Stimulated activated memory B cell treated with anti-CD40 and anti-IgM and Interleukin-4, amounts not matched to agents 10 μg/mL and 1 μg/mL and 100 μg/mL, for 72 hours (primary cell): Measurements from ENCODE around the gene CCSER1.
"Not testable (repeated sequence)": the region's sequence is repeated elsewhere in the genome, so short reads cannot be mapped to it uniquely, and the experiment has no call there.

ENCODE experiments used
- ATAC-seq: fragments of 150-1000 bp; cut with Tn5 transposase; 2 replicates; pipeline ENCODE4 v1.10.0; 2021
- H3K27ac Mint-ChIP-seq: one replicate; pipeline ENCODE4 v1.8.0; 2022; ENCODE audit warnings: mild to moderate bottlenecking, mixed read lengths
- H3K27me3 Mint-ChIP-seq: one replicate; pipeline ENCODE4 v1.8.0; 2022; ENCODE audit warnings: mixed read lengths
- H3K36me3 Mint-ChIP-seq: one replicate; pipeline ENCODE4 v1.8.0; 2022; ENCODE audit warnings: mixed read lengths
- H3K4me1 Mint-ChIP-seq: one replicate; pipeline ENCODE4 v1.8.0; 2022; ENCODE audit warnings: mixed read lengths
- H3K4me3 Mint-ChIP-seq: one replicate; pipeline ENCODE4 v1.8.0; 2022; ENCODE audit warnings: mild to moderate bottlenecking, moderate library complexity, mixed read lengths
- H3K9me3 Mint-ChIP-seq: one replicate; pipeline ENCODE4 v1.8.0; 2022; ENCODE audit warnings: mixed read lengths

Gene CCSER1

DNA sequence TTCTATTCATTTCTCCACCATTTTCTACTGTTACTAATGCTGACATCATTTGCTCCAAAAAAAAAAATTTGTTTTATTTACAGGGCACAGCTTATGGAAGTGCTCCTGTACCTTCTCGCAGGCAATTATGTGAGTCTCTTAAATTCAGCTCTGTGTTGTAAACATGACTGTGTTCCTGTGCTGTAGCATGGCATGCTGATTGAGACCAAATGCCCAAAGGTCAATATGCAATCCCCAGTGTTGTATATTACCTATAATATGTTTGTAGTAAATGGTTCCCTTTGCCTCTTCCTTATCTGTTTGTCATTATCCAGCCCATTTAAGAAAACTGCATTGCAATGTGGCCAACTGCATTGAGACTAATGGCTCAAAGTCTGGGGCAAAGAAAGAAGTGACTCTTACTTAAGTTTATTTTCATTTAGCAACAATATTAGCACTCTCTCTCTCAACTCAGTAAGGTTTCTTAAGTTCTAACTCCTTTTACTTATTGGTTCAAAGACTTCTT is 1156.6 kb downstream of the CCSER1 start:
- H3K27me3 Mint-ChIP-seq: no peaks in the 10 kb centered on the region
- H3K4me1 Mint-ChIP-seq: no peaks in the 10 kb centered on the region
- no peak for ATAC-seq
- no peaks in the 10 kb centered on the region for H3K36me3 Mint-ChIP-seq
- H3K4me3 Mint-ChIP-seq: no peak overlapping the region
- H3K27ac Mint-ChIP-seq: no peak overlapping the region
- H3K9me3 Mint-ChIP-seq: no peaks in the 10 kb centered on the region

DNA sequence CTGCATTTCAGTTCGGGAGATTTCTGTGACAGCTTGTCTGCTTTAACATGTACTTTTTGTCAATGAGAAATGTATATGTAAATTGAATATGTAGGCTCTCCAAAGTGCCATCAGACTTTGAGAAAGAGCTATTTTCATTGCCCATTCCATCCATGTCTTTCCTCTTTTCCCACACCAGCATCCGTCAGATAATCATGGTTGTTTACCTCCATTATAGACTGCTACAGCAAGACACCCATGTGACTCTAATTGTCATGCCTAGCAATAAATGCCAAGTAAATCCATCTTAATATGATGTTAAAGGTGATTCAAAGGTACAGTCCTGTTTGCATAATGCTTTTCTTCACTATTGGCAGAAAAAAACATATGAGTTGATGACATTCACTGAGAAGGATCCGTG is 1157.3 kb downstream of the CCSER1 start:
- Mint-ChIP-seq H3K9me3 (no peaks in the 10 kb centered on the region), H3K4me1 (no peaks in the 10 kb centered on the region), H3K27me3 (no peaks in the 10 kb centered on the region), H3K36me3 (no peaks in the 10 kb centered on the region), H3K4me3 (no peak overlapping the region), H3K27ac (no peak overlapping the region)
- no peak for ATAC-seq

DNA sequence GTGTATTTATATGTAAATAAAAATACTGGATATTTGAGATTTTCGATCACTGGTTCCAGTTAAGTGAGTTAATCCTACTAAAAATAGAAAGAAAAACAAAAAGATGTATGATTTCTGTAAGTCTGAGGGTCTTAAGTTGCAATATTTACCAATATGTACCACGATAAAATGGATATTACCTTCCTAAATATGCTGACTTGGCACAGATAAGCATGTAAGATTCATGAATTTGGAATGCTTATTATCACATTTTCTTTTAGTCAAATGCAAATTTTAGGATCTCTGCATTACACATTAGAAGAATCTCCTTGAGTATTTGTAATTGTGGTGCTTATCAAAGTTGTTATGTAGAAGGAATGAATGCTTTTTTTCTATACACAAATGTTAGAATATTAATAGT is 1158.3 kb downstream of the CCSER1 start:
- no peak overlapping the region for H3K27ac Mint-ChIP-seq
- H3K4me1 Mint-ChIP-seq: no peaks in the 10 kb centered on the region
- H3K36me3 Mint-ChIP-seq: no peaks in the 10 kb centered on the region
- H3K4me3 Mint-ChIP-seq: no peak overlapping the region
- no peak for ATAC-seq
- no peaks in the 10 kb centered on the region for H3K9me3 Mint-ChIP-seq
- no peaks in the 10 kb centered on the region for H3K27me3 Mint-ChIP-seq

DNA sequence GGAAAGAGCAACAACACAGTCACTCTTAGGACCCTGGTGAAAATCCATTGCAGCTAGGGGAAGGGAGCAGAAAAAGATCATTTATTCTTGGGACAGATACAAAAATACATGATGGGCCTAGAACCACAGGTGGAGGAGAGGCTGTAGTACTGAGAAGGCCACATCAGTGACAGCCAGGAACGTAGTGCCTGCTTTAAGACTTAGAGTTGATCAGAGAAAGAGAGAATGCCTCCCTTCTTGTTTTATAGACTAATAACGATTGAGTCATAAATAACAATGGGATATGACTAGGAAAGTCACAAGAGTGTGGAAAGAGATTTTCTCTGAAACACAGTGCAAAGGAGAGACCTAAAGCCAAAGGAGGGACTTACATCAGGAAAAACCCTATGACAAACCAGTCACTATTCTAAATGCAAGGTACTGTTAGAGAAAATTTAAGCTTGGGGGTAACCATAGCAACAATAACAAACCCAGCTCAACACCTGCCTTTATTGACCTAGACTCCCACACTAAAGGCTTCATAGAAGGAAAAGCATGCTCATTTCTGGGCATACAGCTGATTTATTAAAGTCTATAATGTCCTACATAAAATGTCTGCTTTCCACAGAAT is 1161.6 kb downstream of the CCSER1 start:
- H3K9me3 Mint-ChIP-seq: no peaks in the 10 kb centered on the region
- H3K36me3 Mint-ChIP-seq: no peaks in the 10 kb centered on the region
- no peak overlapping the region for H3K4me3 Mint-ChIP-seq
- no peaks in the 10 kb centered on the region for H3K27me3 Mint-ChIP-seq
- ATAC-seq: no peak
- H3K27ac Mint-ChIP-seq: no peak overlapping the region
- no peaks in the 10 kb centered on the region for H3K4me1 Mint-ChIP-seq

DNA sequence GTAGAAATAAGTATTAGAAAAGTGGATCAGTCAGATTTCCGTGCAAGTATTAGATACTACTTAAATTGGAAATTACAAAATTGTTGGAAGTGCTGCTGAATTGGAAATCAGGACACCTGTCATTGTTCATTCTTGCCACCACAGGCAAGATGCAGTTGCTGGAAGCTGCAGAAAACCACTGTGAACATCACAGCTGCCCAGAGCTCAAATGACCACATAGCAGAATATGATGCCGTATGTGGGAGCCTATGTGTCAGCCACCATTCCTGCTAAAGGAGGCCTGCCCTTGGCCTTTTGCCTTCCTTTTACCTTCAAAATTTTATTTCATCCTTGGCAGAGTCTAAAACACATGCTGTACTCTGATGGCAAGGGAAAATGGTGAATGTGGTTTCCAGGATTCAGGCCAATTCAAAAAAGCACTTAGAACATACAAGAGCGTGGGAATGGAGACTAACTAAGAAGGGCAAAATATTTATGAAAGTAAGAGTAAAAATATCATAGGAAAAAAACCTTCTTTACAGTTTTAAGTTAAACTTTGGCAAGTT is 1171.0 kb downstream of the CCSER1 start:
- Mint-ChIP-seq H3K27ac (no peak overlapping the region), H3K4me1 (no peaks in the 10 kb centered on the region), H3K36me3 (no peaks in the 10 kb centered on the region), H3K27me3 (no peaks in the 10 kb centered on the region), H3K9me3 (no peaks in the 10 kb centered on the region), H3K4me3 (no peak overlapping the region)
- ATAC-seq: no peak

DNA sequence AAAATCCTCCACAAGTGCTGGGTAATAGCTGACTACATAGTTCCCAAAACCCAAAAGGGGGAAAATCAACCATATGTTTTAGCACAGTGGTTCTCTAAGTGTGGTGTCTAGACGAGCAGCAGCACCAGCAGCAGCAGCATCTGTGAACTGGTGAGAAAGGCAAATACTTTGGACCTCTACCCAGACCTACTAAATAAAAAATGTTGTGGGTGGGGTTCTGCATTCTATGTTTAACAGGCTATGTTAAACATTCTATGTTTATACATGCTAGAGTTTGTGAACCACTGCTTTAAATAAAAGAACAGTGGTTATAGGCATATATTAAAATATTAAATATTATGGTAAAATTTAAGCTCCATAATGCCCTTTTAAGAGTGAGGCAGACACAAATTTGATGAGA is 1171.6 kb downstream of the CCSER1 start:
- no peaks in the 10 kb centered on the region for H3K9me3 Mint-ChIP-seq
- H3K27me3 Mint-ChIP-seq: no peaks in the 10 kb centered on the region
- H3K27ac Mint-ChIP-seq: no peak overlapping the region
- H3K4me3 Mint-ChIP-seq: no peak overlapping the region
- no peak for ATAC-seq
- H3K4me1 Mint-ChIP-seq: no peaks in the 10 kb centered on the region
- H3K36me3 Mint-ChIP-seq: no peaks in the 10 kb centered on the region

DNA sequence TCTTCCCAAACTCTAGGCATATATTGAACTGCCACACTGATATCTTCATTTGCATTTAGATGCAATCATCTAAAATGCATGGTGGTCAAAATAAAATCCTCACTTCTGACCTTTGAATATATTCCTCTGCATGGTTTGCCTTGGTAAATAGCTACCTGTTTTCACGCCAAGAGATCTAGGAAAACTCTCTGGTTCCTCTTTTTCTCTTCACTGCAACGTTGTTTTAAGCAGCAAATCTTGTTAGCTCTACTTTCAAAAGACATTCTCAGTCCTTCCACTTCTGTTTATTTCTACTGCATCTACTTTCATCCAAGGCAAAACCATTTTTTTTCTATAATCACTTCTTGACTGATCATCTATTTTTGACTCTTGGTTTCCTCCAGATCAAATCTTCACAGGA is 1174.9 kb downstream of the CCSER1 start:
- Mint-ChIP-seq H3K27ac (no peak overlapping the region), H3K27me3 (no peaks in the 10 kb centered on the region), H3K9me3 (no peaks in the 10 kb centered on the region), H3K4me3 (no peak overlapping the region), H3K4me1 (no peaks in the 10 kb centered on the region), H3K36me3 (no peaks in the 10 kb centered on the region)
- ATAC-seq: no peak

DNA sequence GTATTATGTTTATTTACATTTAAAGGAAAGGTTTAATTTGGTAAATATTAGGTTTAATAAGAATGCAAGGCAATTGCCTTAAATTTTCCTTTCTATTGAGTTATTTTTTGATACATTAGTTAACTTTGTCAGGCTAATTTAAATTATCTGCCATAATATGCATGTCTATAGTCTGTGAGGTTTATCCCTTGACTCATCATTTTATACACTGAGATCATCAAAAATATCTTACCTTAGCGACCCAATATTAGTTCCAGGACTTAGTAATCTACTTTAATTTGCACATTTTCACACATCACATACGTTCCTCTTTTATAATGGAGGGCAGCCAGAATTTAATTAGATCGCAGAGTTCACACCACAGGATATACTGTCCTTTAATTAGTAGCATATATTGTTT is 1177.1 kb downstream of the CCSER1 start:
- H3K4me1 Mint-ChIP-seq: no peaks in the 10 kb centered on the region
- no peaks in the 10 kb centered on the region for H3K27me3 Mint-ChIP-seq
- ATAC-seq: no peak
- H3K4me3 Mint-ChIP-seq: no peak overlapping the region
- H3K9me3 Mint-ChIP-seq: no peaks in the 10 kb centered on the region
- H3K27ac Mint-ChIP-seq: no peak overlapping the region
- no peaks in the 10 kb centered on the region for H3K36me3 Mint-ChIP-seq

DNA sequence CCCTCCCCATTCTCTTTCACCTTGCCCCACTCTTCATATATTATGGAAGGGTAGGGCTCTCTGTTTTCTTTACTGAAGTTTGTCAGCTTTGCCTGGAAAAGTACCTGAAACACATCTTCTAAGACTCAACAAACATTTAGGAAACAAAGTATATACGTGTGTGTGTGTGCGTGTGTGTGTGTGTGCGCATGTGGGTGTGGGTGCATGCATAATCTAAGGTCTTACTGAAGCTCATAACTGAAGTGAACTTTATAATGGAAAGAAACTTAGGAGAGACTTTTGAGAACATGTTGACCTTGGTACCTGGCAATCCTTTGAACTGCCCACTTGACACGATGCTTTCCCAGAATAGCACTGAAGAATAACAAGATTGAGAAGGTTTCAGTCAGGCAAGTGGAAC is 1190.2 kb downstream of the CCSER1 start:
- H3K27ac Mint-ChIP-seq: no peak overlapping the region
- no peaks in the 10 kb centered on the region for H3K9me3 Mint-ChIP-seq
- no peaks in the 10 kb centered on the region for H3K4me1 Mint-ChIP-seq
- ATAC-seq: no peak
- H3K36me3 Mint-ChIP-seq: no peaks in the 10 kb centered on the region
- no peaks in the 10 kb centered on the region for H3K27me3 Mint-ChIP-seq
- no peak overlapping the region for H3K4me3 Mint-ChIP-seq

DNA sequence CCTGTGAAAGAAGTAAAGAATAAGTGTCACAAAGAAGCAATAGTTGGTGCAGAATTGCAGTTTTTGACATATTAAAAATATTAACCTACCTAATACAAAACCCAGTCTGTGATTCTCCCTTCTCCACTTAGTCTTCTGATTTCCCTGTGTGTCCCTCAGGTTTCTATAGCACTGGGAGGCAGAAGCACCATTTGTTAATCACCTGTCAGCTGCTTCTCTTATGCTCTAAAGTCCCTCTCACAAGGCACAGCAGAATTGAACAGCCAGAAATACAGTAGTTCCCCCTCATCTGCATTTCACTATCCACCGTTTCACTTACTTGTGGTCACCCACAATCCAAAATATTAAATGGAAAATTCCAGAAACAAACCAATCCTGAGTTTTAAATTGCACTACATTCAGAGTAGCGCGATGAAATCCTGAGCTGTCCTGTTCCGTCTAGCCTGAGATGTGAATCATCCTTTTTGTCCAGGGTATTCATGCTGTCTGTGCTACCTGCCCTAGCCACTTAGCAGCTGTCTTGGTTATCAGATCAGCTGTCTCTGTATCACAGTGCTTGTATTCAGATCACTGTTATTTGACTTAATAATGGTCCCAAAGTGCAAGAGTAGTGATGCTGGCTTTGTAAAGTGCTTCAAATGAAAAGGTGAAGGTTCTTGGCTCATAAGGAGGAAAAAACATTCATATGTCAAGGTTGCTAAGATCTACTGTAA is 1192.5 kb downstream of the CCSER1 start:
- Mint-ChIP-seq H3K4me1 (no peaks in the 10 kb centered on the region), H3K27me3 (no peaks in the 10 kb centered on the region), H3K9me3 (peaks cover 2% of the 10 kb centered on the region), H3K4me3 (no peak overlapping the region), H3K27ac (no peak overlapping the region), H3K36me3 (no peaks in the 10 kb centered on the region)
- no peak for ATAC-seq

DNA sequence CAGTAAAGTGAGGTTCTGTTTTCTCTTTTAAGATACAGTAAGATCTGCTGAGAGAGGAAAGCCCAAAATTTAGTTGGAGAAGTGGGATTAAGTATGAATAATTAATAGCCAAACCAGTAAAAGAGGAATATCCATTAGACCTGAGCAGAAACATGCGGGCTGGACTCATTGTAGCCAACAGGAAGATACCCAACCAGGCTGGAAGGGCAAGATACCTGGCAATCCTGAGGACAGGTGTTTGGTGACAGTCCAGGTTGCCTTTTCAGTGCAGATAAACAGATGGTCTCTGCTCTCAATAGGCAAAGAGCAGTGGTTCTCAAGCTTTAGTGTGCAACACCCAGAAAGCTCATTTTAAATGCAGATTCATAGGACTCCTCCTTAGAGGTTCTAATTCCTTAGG is 1195.8 kb downstream of the CCSER1 start:
- no peaks in the 10 kb centered on the region for H3K4me1 Mint-ChIP-seq
- no peaks in the 10 kb centered on the region for H3K27me3 Mint-ChIP-seq
- H3K4me3 Mint-ChIP-seq: no peak overlapping the region
- ATAC-seq: no peak
- H3K27ac Mint-ChIP-seq: no peak overlapping the region
- peaks cover 19% of the 10 kb centered on the region for H3K9me3 Mint-ChIP-seq
- H3K36me3 Mint-ChIP-seq: no peaks in the 10 kb centered on the region

DNA sequence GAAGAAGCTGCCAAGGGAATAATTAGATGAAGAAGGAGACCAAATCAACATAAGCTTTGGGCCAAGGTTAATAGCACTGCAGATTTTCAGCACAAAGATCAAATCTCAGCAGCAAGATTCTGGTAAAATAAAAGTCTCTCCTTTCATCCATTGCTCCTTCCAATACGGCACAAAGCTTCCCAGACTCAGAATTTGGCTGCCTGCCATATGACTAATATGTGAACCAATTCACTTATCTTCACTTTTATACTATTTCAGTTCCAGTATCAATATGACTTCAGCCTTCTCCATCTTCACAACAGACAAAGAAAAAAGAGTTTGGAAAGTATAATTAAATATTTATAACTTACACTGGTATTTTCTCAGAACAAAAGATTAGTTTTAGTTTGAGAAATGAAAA is 1198.3 kb downstream of the CCSER1 start:
- Mint-ChIP-seq H3K27me3 (no peaks in the 10 kb centered on the region), H3K27ac (no peak overlapping the region), H3K36me3 (peaks cover 5% of the 10 kb centered on the region), H3K4me3 (no peak overlapping the region), H3K9me3 (peaks cover 30% of the 10 kb centered on the region), H3K4me1 (no peaks in the 10 kb centered on the region)
- ATAC-seq: no peak

DNA sequence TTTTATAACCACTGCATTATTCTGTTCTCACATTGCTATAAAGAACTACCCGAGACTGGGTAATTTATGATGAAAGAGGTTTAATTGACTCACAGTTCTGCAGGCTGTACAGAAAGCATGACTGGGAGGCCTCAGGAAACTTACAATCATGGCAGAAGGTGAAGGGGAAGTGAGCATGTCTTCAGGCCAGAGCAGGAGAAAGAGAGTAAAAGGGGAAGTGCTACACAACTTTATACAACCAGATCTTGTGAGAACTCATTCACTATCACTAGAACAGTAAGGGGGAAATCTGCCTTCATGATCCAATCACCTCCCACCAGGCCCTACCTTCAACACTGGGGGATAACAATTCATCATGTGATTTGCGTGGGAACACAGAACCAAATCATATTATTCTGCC is 1199.0 kb downstream of the CCSER1 start:
- not testable (repeated sequence) for H3K27me3 Mint-ChIP-seq, H3K27ac Mint-ChIP-seq, H3K4me1 Mint-ChIP-seq, H3K36me3 Mint-ChIP-seq, ATAC-seq, H3K4me3 Mint-ChIP-seq
- peaks cover 30% of the 10 kb centered on the region for H3K9me3 Mint-ChIP-seq

DNA sequence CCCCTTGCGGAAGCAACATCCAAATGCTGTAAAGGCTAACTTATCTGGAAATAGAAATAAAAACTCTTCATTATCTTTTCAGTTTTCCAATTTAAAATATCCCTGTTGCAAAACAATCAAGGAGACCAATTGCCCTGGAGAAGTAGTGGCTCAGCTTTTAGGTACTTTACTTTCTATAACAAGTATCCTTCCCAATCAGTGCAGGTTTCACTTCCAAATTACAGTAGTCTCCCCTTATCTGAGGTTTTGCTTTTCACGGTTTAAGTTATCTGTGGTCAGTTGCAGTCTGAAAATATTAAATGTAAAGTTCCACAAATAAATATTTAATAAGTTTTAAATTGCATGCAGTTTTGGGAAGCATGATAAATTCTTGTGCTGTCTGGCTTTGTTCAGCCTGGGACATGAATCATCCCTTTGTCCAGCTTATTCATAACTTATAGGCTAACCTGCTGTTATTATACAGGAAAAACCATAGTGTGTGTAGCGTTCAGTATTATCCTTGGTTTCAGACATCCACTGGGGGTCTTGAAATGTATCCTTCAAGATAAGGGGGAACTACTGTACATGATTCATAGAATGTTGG is 1203.5 kb downstream of the CCSER1 start:
- Mint-ChIP-seq H3K27me3 (no peaks in the 10 kb centered on the region), H3K4me3 (no peak overlapping the region), H3K9me3 (peaks cover 23% of the 10 kb centered on the region), H3K4me1 (no peaks in the 10 kb centered on the region), H3K27ac (no peak overlapping the region), H3K36me3 (peaks cover 5% of the 10 kb centered on the region)
- no peak for ATAC-seq

DNA sequence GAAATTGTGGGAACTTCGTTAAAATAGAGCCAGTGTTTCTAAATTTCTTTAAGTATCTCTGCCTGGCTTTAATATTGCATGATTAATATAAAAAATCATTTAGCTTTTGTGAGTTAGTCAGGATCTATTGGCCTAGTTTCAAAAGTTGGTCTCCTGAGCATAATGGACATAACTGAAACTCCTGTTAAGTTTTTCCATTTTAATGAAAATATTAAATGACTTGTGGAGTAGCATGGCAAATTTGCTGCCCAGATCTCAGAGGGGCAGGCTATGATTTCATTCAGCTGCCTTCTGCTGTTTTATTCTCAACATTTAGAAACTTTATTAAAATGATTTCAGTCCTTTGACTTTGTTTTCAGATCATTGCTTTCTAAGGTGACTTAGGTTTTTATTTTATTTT is 1213.6 kb downstream of the CCSER1 start:
- ATAC-seq: no peak
- no peak overlapping the region for H3K4me3 Mint-ChIP-seq
- no peak overlapping the region for H3K27ac Mint-ChIP-seq
- H3K4me1 Mint-ChIP-seq: no peaks in the 10 kb centered on the region
- H3K9me3 Mint-ChIP-seq: no peaks in the 10 kb centered on the region
- H3K36me3 Mint-ChIP-seq: no peaks in the 10 kb centered on the region
- H3K27me3 Mint-ChIP-seq: no peaks in the 10 kb centered on the region

DNA sequence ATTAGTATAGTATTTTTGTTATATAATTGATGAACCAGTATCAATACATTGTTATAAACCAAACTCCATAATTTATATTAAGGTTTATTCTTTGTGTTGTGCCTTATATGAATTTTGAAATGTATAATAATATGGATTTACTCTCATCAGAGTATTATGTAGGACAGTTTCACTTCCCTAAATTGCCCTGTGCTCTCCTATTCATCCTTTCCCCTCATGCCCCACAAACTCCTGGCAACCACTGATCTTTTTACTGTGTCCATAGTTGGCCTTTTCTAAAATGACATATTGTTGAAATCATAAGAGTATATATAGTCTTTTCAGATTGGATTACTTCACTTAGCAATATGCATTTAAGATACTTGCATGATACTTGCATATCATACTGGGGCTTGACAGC is 1218.4 kb downstream of the CCSER1 start:
- Mint-ChIP-seq H3K4me3 (no peak overlapping the region), H3K9me3 (no peaks in the 10 kb centered on the region), H3K27ac (no peak overlapping the region), H3K27me3 (no peaks in the 10 kb centered on the region), H3K36me3 (no peaks in the 10 kb centered on the region), H3K4me1 (no peaks in the 10 kb centered on the region)
- ATAC-seq: no peak
